OCI-LY7 (cell line): ENCODE results near the gene FAM135A. TPM values are rescaled to one million over a fixed set of nuclear protein-coding genes. Genes with fewer than 3 reads are reported as not detected.
A peak's percentile ranks its signal among the peaks of the same experiment; 100 is the strongest.

Experiments used
- BruUV-seq: library from RNA; stranded (reverse); fragments of 400-500 nt; replicated peaks from 2 replicates; lab custom pipeline; 2021; lab: Mats Ljungman, UMichigan
- CTCF ChIA-PET: fragments of 300-600 bp; sonication (Branson Sonifier 250); formaldehyde crosslinking; loops from one replicate; lab custom pipeline; 2022; ENCODE audit warnings: antibody characterized with exemption; ENCODE audit not compliant: unreplicated experiment; lab: Charles Lee
- POLR2A ChIA-PET: fragments of 300-600 bp; sonication (Branson Sonifier 250); formaldehyde crosslinking; loops from one replicate; lab custom pipeline; 2022; ENCODE audit warnings: antibody characterized with exemption; lab: Charles Lee
- DNase-seq: peaks from one replicate; pipeline ENCODE4 v3.0.0-alpha.2; 2015; ENCODE audit warnings: low spot score
- H2AFZ ChIP-seq: fragments of 200-600 bp; sonication (generic), shearing (Covaris generic); 2 replicates; pipeline ENCODE4 v1.6.1; 2014; ENCODE audit warnings: mild to moderate bottlenecking, antibody characterized with exemption, low read length, moderate library complexity
- H3K27ac ChIP-seq: fragments of 200-600 bp; sonication (generic); 2 replicates; pipeline ENCODE4 v1.5.1; 2014; ENCODE audit warnings: mixed run types, low read depth, mild to moderate bottlenecking, moderate library complexity, low read length, inconsistent platforms; ENCODE audit not compliant: poor library complexity, severe bottlenecking
- H3K36me3 ChIP-seq: fragments of 200-600 bp; sonication (generic); 2 replicates; pipeline ENCODE4 v1.6.1; 2014; ENCODE audit warnings: mild to moderate bottlenecking, antibody characterized with exemption, low read length, moderate library complexity, mixed read lengths; ENCODE audit not compliant: insufficient read depth
- H3K4me1 ChIP-seq: fragments of 200-600 bp; sonication (generic); 2 replicates; pipeline ENCODE4 v1.5.1; 2014; ENCODE audit warnings: mild to moderate bottlenecking, low read length; ENCODE audit not compliant: insufficient read depth, poor library complexity, severe bottlenecking
- H3K4me2 ChIP-seq: fragments of 200-600 bp; sonication (generic); 2 replicates; pipeline ENCODE4 v1.6.1; 2014; ENCODE audit warnings: mild to moderate bottlenecking, low read length
- H3K4me3 ChIP-seq: fragments of 200-600 bp; sonication (generic); 2 replicates; pipeline ENCODE4 v1.5.1; 2014; ENCODE audit warnings: mild to moderate bottlenecking, low read depth, low read length; ENCODE audit not compliant: poor library complexity, severe bottlenecking
- H3K79me2 ChIP-seq: fragments of 200-600 bp; sonication (generic); 2 replicates; pipeline ENCODE4 v1.6.1; 2016; ENCODE audit warnings: low read depth, mild to moderate bottlenecking, low read length, moderate library complexity, mixed read lengths; ENCODE audit not compliant: insufficient read depth
- H3K9me2 ChIP-seq: fragments of 200-600 bp; sonication (generic); 2 replicates; pipeline ENCODE4 v1.6.1; 2016; ENCODE audit warnings: mild to moderate bottlenecking, low read length, mixed read lengths; ENCODE audit not compliant: insufficient read depth
- H3K9me3 ChIP-seq: fragments of 200-600 bp; sonication (generic); 2 replicates; pipeline ENCODE4 v1.6.1; 2014; ENCODE audit warnings: mild to moderate bottlenecking, mixed run types, low read length, mixed read lengths
- H4K20me1 ChIP-seq: fragments of 200-600 bp; sonication (generic); 2 replicates; pipeline ENCODE4 v1.6.1; 2014; ENCODE audit warnings: mild to moderate bottlenecking, antibody characterized with exemption, low read length, moderate library complexity, mixed read lengths; ENCODE audit not compliant: insufficient read depth
- CTCF ChIP-seq: fragments of 200-600 bp; sonication (generic); conservative IDR thresholded peaks from 2 replicates; pipeline ENCODE4 v1.5.1; 2014; ENCODE audit warnings: mild to moderate bottlenecking, antibody characterized with exemption, low read length, moderate library complexity, mixed read lengths
- EZH2phosphoT487 ChIP-seq: fragments of 200-600 bp; sonication (generic); IDR thresholded peaks from 2 replicates; pipeline ENCODE4 v1.6.1; 2018; ENCODE audit warnings: low read depth, borderline replicate concordance, mild to moderate bottlenecking, mixed run types, antibody characterized with exemption, low read length, moderate library complexity, mixed read lengths
- intact Hi-C: fragments of 100-400 bp; cut with micrococcal nuclease; formaldehyde crosslinking; loops from one replicate; pipeline ENCODE4 v1.10.0; 2022; ENCODE audit not compliant: unreplicated experiment
- total RNA-seq, 2 experiments: library from RNA; depleted of rRNA in 1 of 2; stranded (reverse); fragments of >200 nt in 1 of 2; shearing (Covaris generic) in 1 of 2; gene quantifications; 2 replicates each; pipeline ENCODE4 v1.2.3, GENCODE V29; 2014 to 2022

FAM135A gene
- total RNA-seq, 2 experiments from 2014 or later: 35.5 to 66.2 TPM

DNA sequence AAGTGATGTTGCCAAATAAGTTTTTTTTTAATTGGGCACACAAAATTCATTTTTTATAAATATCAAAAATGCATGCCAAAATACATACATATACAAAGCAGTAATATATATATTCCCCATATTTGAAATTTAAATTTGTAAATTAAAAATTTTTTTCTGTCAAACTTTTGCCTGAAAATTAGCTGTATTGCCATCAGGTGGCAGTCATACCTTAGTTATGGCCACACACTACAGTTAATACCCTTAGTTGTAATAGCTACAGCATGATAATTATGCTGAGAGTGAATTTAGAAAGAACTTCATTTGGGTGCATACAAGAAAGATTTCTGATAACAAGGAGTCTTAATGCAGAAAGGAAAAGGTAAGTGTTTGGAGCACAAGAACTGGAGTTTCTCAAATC, 107.3 kb downstream of the FAM135A start:
- Histone ChIP-seq H4K20me1 (no peaks in the 10 kb centered on the region), H3K36me3 (peaks cover 10% of the 10 kb centered on the region), H3K79me2 (no peaks in the 10 kb centered on the region), H2AFZ (no peak overlapping the region), H3K4me2 (no peak overlapping the region), H3K4me1 (no peaks in the 10 kb centered on the region), H3K27ac (no peak overlapping the region), H3K9me2 (no peaks in the 10 kb centered on the region), H3K9me3 (no peaks in the 10 kb centered on the region), H3K4me3 (no peak overlapping the region)
- intact Hi-C loops: loop anchor here (2.0 kb wide), 2 partner anchors 166 to 364 kb away; no protein-coding TSS in a partner anchor
- DNase-seq: peak; percentile 27
- ChIA-PET POLR2A (interaction anchor here (0.7 to 1.0 kb wide), 3 partner anchors 24 to 190 kb away, joined by 3 to 4 read pairs (median 4); no protein-coding TSS in a partner anchor), CTCF (no interaction called here)
- BruUV-seq: no TSS peak
- TF ChIP-seq EZH2phosphoT487 (no peak), CTCF (peak; percentile 76)

GRCh38 chr6:70524721-70525286, 111.5 kb downstream of the FAM135A start:
- Histone ChIP-seq H2AFZ (no peak overlapping the region), H3K4me3 (no peak overlapping the region), H3K4me2 (no peak overlapping the region), H4K20me1 (no peaks in the 10 kb centered on the region), H3K36me3 (peaks cover 25% of the 10 kb centered on the region), H3K4me1 (no peaks in the 10 kb centered on the region), H3K9me2 (no peaks in the 10 kb centered on the region), H3K9me3 (no peaks in the 10 kb centered on the region), H3K79me2 (no peaks in the 10 kb centered on the region), H3K27ac (no peak overlapping the region)
- ChIA-PET CTCF (no interaction called here), POLR2A (interaction anchor here (0.6 to 0.7 kb wide), 2 partner anchors 138 to 173 kb away, joined by 3 read pairs; no protein-coding TSS in a partner anchor)
- TF ChIP-seq EZH2phosphoT487 (no peak), CTCF (no peak)
- DNase-seq: no peak
- intact Hi-C loops: no loop called here
- BruUV-seq: no TSS peak

- no peak for TF ChIP-seq CTCF
- no peak for TF ChIP-seq EZH2phosphoT487
- no peak for DNase-seq
- Histone ChIP-seq H3K27ac (no peak overlapping the region), H3K4me2 (no peak overlapping the region), H3K4me1 (peaks cover 6% of the 10 kb centered on the region), H3K4me3 (no peak overlapping the region), H3K9me3 (no peaks in the 10 kb centered on the region), H4K20me1 (no peaks in the 10 kb centered on the region), H3K9me2 (no peaks in the 10 kb centered on the region), H3K79me2 (no peaks in the 10 kb centered on the region), H3K36me3 (peaks cover 25% of the 10 kb centered on the region), H2AFZ (no peak overlapping the region)
- ChIA-PET POLR2A (interaction anchor here (0.6 to 0.7 kb wide), 2 partner anchors 31 to 141 kb away, joined by 3 to 6 read pairs; no protein-coding TSS in a partner anchor), CTCF (no interaction called here)
- BruUV-seq: no TSS peak
- intact Hi-C loops: no loop called here
Measured at GRCh38 chr6:70527071-70527737, 113.9 kb downstream of the FAM135A start.
